PC-3 (cell line): ENCODE results near the gene MAPK8IP2. TPM values are rescaled to one million over a fixed set of nuclear protein-coding genes. Genes with fewer than 3 reads are reported as not detected.

Experiments
- ATAC-seq: fragments of 200-7000 bp; cut with Tn5 transposase; 2 replicates; pipeline ENCODE4 v1.9.1; 2020; ENCODE audit warnings: mild to moderate bottlenecking, moderate library complexity
- BruUV-seq: library from RNA; stranded (reverse); fragments of 400-500 nt; replicated peaks from 2 replicates; lab custom pipeline; 2021; lab: Mats Ljungman, UMichigan
- CTCF ChIA-PET: fragments of 300-600 bp; sonication (Branson Sonifier 250); formaldehyde crosslinking; loops from one replicate; lab custom pipeline; 2022; ENCODE audit warnings: antibody characterized with exemption; lab: Charles Lee
- POLR2A ChIA-PET: fragments of 300-600 bp; sonication (Branson Sonifier 250); formaldehyde crosslinking; loops from one replicate; lab custom pipeline; 2022; ENCODE audit warnings: antibody characterized with exemption; ENCODE audit not compliant: unreplicated experiment; lab: Charles Lee
- DNase-seq: peaks from one replicate; pipeline ENCODE4 v3.0.0-alpha.2; 2015
- H2AFZ ChIP-seq: fragments of 300-600 bp; sonication (generic); 2 replicates; pipeline ENCODE4 v1.6.0; 2016; ENCODE audit warnings: antibody characterized with exemption, low read length
- H3F3A ChIP-seq: fragments of 300-600 bp; sonication (generic); one replicate; pipeline ENCODE4 v1.6.0; 2017; ENCODE audit warnings: antibody characterized with exemption, low read length, control low read depth, mild to moderate bottlenecking; ENCODE audit not compliant: unreplicated experiment
- H3K27ac ChIP-seq: fragments of 300-600 bp; sonication (generic); 2 replicates; pipeline ENCODE4 v1.5.1; 2016; ENCODE audit warnings: mild to moderate bottlenecking, low read length
- H3K27me3 ChIP-seq: fragments of 300-600 bp; sonication (generic); 2 replicates; pipeline ENCODE4 v1.6.1; 2016; ENCODE audit warnings: low read length, mixed read lengths
- H3K36me3 ChIP-seq: fragments of 300-600 bp; sonication (generic); 2 replicates; pipeline ENCODE4 v1.6.1; 2016; ENCODE audit warnings: low read depth, mixed run types, low read length, mixed read lengths
- H3K4me1 ChIP-seq: fragments of 300-600 bp; sonication (generic); 2 replicates; pipeline ENCODE4 v1.5.1; 2016; ENCODE audit warnings: low read length; ENCODE audit not compliant: insufficient read depth
- H3K4me2 ChIP-seq: fragments of 300-600 bp; sonication (generic); 2 replicates; pipeline ENCODE4 v1.6.0; 2016; ENCODE audit warnings: low read length
- H3K4me3 ChIP-seq: fragments of 300-600 bp; sonication (generic); 2 replicates; pipeline ENCODE4 v1.5.1; 2016; ENCODE audit warnings: mild to moderate bottlenecking, low read length, mixed read lengths
- H3K79me2 ChIP-seq: fragments of 300-600 bp; sonication (generic); 2 replicates; pipeline ENCODE4 v1.6.1; 2017; ENCODE audit warnings: low read length, mixed read lengths
- H3K9ac ChIP-seq: fragments of 300-600 bp; sonication (generic); 2 replicates; pipeline ENCODE4 v1.6.0; 2016; ENCODE audit warnings: mild to moderate bottlenecking, low read length
- H3K9me2 ChIP-seq: fragments of 300-600 bp; sonication (generic); replicated peaks from 2 replicates; pipeline ENCODE4 v1.6.1; 2016; ENCODE audit warnings: mixed run types, low read length, mixed read lengths
- H3K9me3 ChIP-seq: fragments of 300-600 bp; sonication (generic); 2 replicates; pipeline ENCODE4 v1.6.1; 2016; ENCODE audit warnings: low read length, mixed read lengths
- H4K20me1 ChIP-seq: fragments of 300-600 bp; sonication (generic); 2 replicates; pipeline ENCODE4 v1.6.1; 2016; ENCODE audit warnings: low read length, mixed read lengths
- EZH2 ChIP-seq: fragments of 300-600 bp; sonication (generic); IDR thresholded peaks from one replicate; pipeline ENCODE4 v1.6.1; 2017; ENCODE audit warnings: antibody characterized with exemption, mild to moderate bottlenecking, low read length; ENCODE audit not compliant: unreplicated experiment
- EZH2phosphoT487 ChIP-seq: fragments of 300-600 bp; sonication (generic); IDR thresholded peaks from 2 replicates; pipeline ENCODE4 v1.6.1; 2018; ENCODE audit warnings: mild to moderate bottlenecking, antibody characterized with exemption, low read length, borderline replicate concordance
- intact Hi-C: fragments of 100-400 bp; cut with micrococcal nuclease; formaldehyde crosslinking; loops from 2 replicates; pipeline ENCODE4 v1.9.0; 2023
- total RNA-seq: library from RNA; depleted of rRNA; stranded (reverse); fragments of >200 nt; gene quantifications from 2 replicates; pipeline ENCODE4 v1.2.3, GENCODE V29; 2014
- TF ChIP-seq, protein P1 (sequence below): fragments of 300-600 bp; sonication (generic); conservative IDR thresholded peaks from 2 replicates; pipeline ENCODE4 v1.5.1; 2017; ENCODE audit warnings: antibody characterized with exemption, low read depth, mild to moderate bottlenecking, low read length

MAPK8IP2 gene
- total RNA-seq, 1 experiment from 2014 or later = 1.5 TPM

DNA sequence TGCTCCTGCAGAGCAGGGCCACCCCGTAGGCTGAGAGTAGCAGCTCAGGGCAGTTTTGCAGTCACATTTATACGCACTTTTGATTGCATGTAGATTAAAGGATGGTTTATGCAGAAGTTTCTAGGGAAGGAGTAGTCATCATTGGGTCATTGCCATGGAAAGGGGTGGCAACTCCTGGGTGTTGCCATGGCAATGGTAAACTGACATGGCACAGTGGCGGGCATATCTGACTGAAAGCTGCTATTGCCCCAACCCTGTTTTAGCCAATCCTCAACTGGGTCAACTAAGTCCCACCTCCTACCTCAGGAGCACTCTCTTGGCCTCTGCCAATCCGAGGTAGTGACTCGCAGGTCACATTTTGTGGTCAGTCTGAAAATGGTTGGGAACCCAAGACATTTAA is 29.8 kb downstream of the MAPK8IP2 start:
- BruUV-seq = no TSS peak
- Histone ChIP-seq H3K4me3 (no peak overlapping the region), H3K36me3 (no peaks in the 10 kb centered on the region), H3K27ac (no peak overlapping the region), H3F3A (no peaks in the 10 kb centered on the region), H3K79me2 (peaks cover 3% of the 10 kb centered on the region; the same call in 1 of the 2 replicates), H3K9me2 (no peaks in the 10 kb centered on the region), H4K20me1 (no peaks in the 10 kb centered on the region), H3K4me2 (no peak overlapping the region), H3K4me1 (peaks cover 13% of the 10 kb centered on the region), H3K9me3 (no peaks in the 10 kb centered on the region), H3K9ac (no peak overlapping the region), H3K27me3 (no peaks in the 10 kb centered on the region), H2AFZ (no peak overlapping the region)
- TF ChIP-seq EZH2 = no peak
- TF ChIP-seq EZH2phosphoT487 = no peak
- TF ChIP-seq, protein P1, sequence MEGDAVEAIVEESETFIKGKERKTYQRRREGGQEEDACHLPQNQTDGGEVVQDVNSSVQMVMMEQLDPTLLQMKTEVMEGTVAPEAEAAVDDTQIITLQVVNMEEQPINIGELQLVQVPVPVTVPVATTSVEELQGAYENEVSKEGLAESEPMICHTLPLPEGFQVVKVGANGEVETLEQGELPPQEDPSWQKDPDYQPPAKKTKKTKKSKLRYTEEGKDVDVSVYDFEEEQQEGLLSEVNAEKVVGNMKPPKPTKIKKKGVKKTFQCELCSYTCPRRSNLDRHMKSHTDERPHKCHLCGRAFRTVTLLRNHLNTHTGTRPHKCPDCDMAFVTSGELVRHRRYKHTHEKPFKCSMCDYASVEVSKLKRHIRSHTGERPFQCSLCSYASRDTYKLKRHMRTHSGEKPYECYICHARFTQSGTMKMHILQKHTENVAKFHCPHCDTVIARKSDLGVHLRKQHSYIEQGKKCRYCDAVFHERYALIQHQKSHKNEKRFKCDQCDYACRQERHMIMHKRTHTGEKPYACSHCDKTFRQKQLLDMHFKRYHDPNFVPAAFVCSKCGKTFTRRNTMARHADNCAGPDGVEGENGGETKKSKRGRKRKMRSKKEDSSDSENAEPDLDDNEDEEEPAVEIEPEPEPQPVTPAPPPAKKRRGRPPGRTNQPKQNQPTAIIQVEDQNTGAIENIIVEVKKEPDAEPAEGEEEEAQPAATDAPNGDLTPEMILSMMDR = no peak
- intact Hi-C loops = no loop called here
- ChIA-PET CTCF (no interaction called here), POLR2A (no interaction called here)
- ATAC-seq (no peak), DNase-seq (no peak)

GRCh38 chr22:50633086-50633485 is 32.5 kb downstream of the MAPK8IP2 start:
- Histone ChIP-seq H3K4me1 (peaks cover 6% of the 10 kb centered on the region), H3K9me3 (no peaks in the 10 kb centered on the region), H3K4me3 (no peak overlapping the region), H3F3A (no peaks in the 10 kb centered on the region), H4K20me1 (no peaks in the 10 kb centered on the region), H3K4me2 (no peak overlapping the region), H3K27me3 (no peaks in the 10 kb centered on the region), H3K36me3 (no peaks in the 10 kb centered on the region), H3K27ac (no peak overlapping the region), H3K79me2 (peaks cover 3% of the 10 kb centered on the region; the same call in 1 of the 2 replicates), H3K9ac (no peak overlapping the region), H3K9me2 (no peaks in the 10 kb centered on the region), H2AFZ (no peak overlapping the region)
- TF ChIP-seq EZH2 (no peak), EZH2phosphoT487 (no peak)
- TF ChIP-seq, protein P1 = no peak
- DNase-seq = no peak
- intact Hi-C loops = no loop called here
- ChIA-PET CTCF (no interaction called here), POLR2A (interaction anchor here (0.7 kb wide), 1 partner anchor 125 kb away, joined by 7 read pairs; the partner anchor contains the start of gene LMF2)
- no TSS peak for BruUV-seq
- no peak for ATAC-seq

DNA sequence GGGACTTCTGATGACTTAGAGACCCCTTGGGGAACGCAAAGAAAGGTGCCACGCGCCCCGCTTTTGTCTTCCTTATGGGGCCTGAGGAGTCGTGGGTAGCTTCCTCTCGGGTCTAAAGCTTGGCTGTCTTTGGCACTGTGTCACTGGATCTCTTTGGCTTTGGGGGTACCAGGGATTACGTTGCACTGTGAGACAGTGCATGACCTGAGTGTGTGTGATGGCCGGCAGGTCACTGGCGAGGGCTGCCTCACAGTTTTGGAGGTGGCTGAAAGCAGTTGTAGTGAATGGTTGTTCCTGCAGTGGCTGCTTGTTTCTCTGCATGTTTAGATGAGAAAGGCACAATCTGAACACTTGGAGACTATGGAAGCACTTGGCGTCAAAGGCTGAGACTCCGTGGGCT is 33.2 kb downstream of the MAPK8IP2 start:
- Histone ChIP-seq H3K4me1 (peaks cover 3% of the 10 kb centered on the region), H3K4me2 (no peak overlapping the region), H3K9me3 (no peaks in the 10 kb centered on the region), H3K27ac (no peak overlapping the region), H3K4me3 (no peak overlapping the region), H3F3A (no peaks in the 10 kb centered on the region), H3K36me3 (no peaks in the 10 kb centered on the region), H3K9ac (no peak overlapping the region), H2AFZ (no peak overlapping the region), H4K20me1 (no peaks in the 10 kb centered on the region), H3K79me2 (peaks cover 1% of the 10 kb centered on the region; the same call in 1 of the 2 replicates), H3K9me2 (no peaks in the 10 kb centered on the region), H3K27me3 (no peaks in the 10 kb centered on the region)
- BruUV-seq = no TSS peak
- ATAC-seq (no peak), DNase-seq (no peak)
- POLR2A ChIA-PET = interaction anchor here (0.7 kb wide), 1 partner anchor 126 kb away, joined by 7 read pairs; the partner anchor contains the start of gene LMF2
- CTCF ChIA-PET = no interaction called here
- TF ChIP-seq, protein P1 = no peak
- no peak for TF ChIP-seq EZH2
- no peak for TF ChIP-seq EZH2phosphoT487
- intact Hi-C loops = no loop called here
